ENCODE measurements around the gene HDAC11. TPM values are rescaled to one million over a fixed set of nuclear protein-coding genes. Genes with fewer than 3 reads are reported as not detected.

The HDAC11 gene
- total RNA-seq, 1 experiment from 2014 or later: 12.0 TPM

GRCh38 chr3:13539671-13540070 is 59.6 kb downstream of the HDAC11 start:
- peaks cover 4% of the 10 kb centered on the region; the same call in 1 of the 2 replicates for H3K36me3 Mint-ChIP-seq
- peaks cover 11% of the 10 kb centered on the region for H3K4me1 Mint-ChIP-seq
- TF ChIP-seq IRF1 (CRISPR knock-in tag; IDR thresholded peaks at IDR 0.05) (no peak), ZNF219 (CRISPR knock-in tag; IDR thresholded peaks at IDR 0.05; ENCODE audit: borderline replicate concordance) (no peak)
- POLR2A ChIA-PET: no interaction called here
- no peak overlapping the region for H3K27ac Mint-ChIP-seq
- H3K9me3 Mint-ChIP-seq: peaks cover 19% of the 10 kb centered on the region
- CTCF ChIA-PET: interaction anchor here (1.2 to 2.9 kb wide), 8 partner anchors 9 to 108 kb away, joined by 3 to 13 read pairs (median 8); no protein-coding TSS in a partner anchor
- no peak overlapping the region for H3K4me3 Mint-ChIP-seq
- DNase-seq (ENCODE audit: low spot score) (no peak), ATAC-seq (no peak)
- no peaks in the 10 kb centered on the region; the same call in 1 of the 2 replicates for H3K27me3 Mint-ChIP-seq (ENCODE audit: low read depth)

GRCh38 chr3:13540297-13540995 is 60.3 kb downstream of the HDAC11 start:
- peaks cover 19% of the 10 kb centered on the region for H3K9me3 Mint-ChIP-seq
- ATAC-seq (no peak), DNase-seq (ENCODE audit: low spot score) (no peak)
- peaks cover 4% of the 10 kb centered on the region; the same call in 1 of the 2 replicates for H3K36me3 Mint-ChIP-seq
- no peak overlapping the region for H3K27ac Mint-ChIP-seq
- no peaks in the 10 kb centered on the region; the same call in 1 of the 2 replicates for H3K27me3 Mint-ChIP-seq (ENCODE audit: low read depth)
- no peak overlapping the region for H3K4me3 Mint-ChIP-seq
- ChIA-PET CTCF (interaction anchor here (1.9 to 2.9 kb wide), 4 partner anchors 12 to 108 kb away, joined by 4 to 12 read pairs (median 10); no protein-coding TSS in a partner anchor), POLR2A (no interaction called here)
- peaks cover 11% of the 10 kb centered on the region for H3K4me1 Mint-ChIP-seq
- TF ChIP-seq TEAD1 (CRISPR knock-in tag; IDR thresholded peaks at IDR 0.05): no peak
- TF ChIP-seq GTF2I (CRISPR knock-in tag; conservative IDR thresholded peaks at IDR 0.05): no peak
- TF ChIP-seq AR (CRISPR knock-in tag; IDR thresholded peaks at IDR 0.05): no peak
- no peak for TF ChIP-seq TCF7 (CRISPR knock-in tag; IDR thresholded peaks at IDR 0.05; ENCODE audit: low read depth)
- TF ChIP-seq ZNF232 (CRISPR knock-in tag; IDR thresholded peaks at IDR 0.05): no peak
- TF ChIP-seq CDX4 (CRISPR knock-in tag; IDR thresholded peaks at IDR 0.05; ENCODE audit: borderline replicate concordance): no peak
- TF ChIP-seq CTCF (IDR thresholded peaks at IDR 0.05): no peak
- TF ChIP-seq SP1 (CRISPR knock-in tag; conservative IDR thresholded peaks at IDR 0.05): no peak
- no peak for TF ChIP-seq CREB1 (CRISPR knock-in tag; IDR thresholded peaks at IDR 0.05)
- TF ChIP-seq PRDM15 (CRISPR knock-in tag; IDR thresholded peaks at IDR 0.05): no peak
- TF ChIP-seq ZNF423 (CRISPR knock-in tag; IDR thresholded peaks at IDR 0.05): no peak
- no peak for TF ChIP-seq ZNF219 (CRISPR knock-in tag; IDR thresholded peaks at IDR 0.05; ENCODE audit: borderline replicate concordance)
- no peak for TF ChIP-seq PREB (CRISPR knock-in tag; IDR thresholded peaks at IDR 0.05; ENCODE audit: borderline replicate concordance)
